ENCODE measurements around the gene PLVAP. TPM values are rescaled to one million over a fixed set of nuclear protein-coding genes. Genes with fewer than 3 reads are reported as not detected.
A peak's percentile ranks its signal among the peaks of the same experiment; 100 is the strongest.
"Not testable (repeated sequence)": the region's sequence is repeated elsewhere in the genome, so short reads cannot be mapped to it uniquely, and the experiment has no call there.

Gene PLVAP
- total and polyA plus RNA-seq, 3 experiments from 2014 or later: not detected

DNA sequence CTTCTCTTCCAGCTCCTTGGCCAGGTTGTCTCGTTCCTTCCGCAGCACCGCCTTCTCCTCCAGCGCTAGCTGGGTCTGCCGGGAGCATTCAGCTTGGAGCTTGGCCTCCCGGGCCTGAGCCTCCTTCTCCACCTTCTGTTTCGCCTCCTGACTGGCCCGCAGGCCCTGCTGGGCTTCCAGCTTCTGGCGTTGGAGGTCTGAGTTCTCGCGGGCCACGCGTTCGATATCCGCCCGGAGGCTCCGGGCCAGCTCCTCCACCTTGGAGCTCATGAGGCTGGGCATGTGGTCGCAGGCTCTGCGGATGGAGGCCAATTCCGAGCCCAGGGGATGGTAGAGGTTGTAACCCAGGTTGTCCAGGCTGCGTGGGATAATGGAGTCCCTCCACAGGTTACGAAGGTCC lies 11.8 kb downstream of the PLVAP start:
- peaks cover 0 to 5% (median 0%) of the 10 kb centered on the region in 3 donors for H3K4me1 Mint-ChIP-seq
- H3K27me3 Mint-ChIP-seq: peaks cover 10 to 24% of the 10 kb centered on the region in 2 donors
- no peaks in the 10 kb centered on the region for H3K9me3 ChIP-seq (ENCODE audit: low read length)
- H3K27ac ChIP-seq (ENCODE audit: low read depth, low read length): no peak overlapping the region
- H3K4me1 ChIP-seq (ENCODE audit: insufficient read depth, low read length): no peaks in the 10 kb centered on the region
- ChIA-PET CTCF (no interaction called here), POLR2A (no interaction called here)
- H3K27me3 ChIP-seq (ENCODE audit: insufficient read depth, low read length, poor library complexity, severe bottlenecking): no peaks in the 10 kb centered on the region
- no peaks in the 10 kb centered on the region for H3K9me3 Mint-ChIP-seq
- H3K27ac Mint-ChIP-seq: no peak overlapping the region
- no peak for DNase-seq
- H3K4me3 ChIP-seq (ENCODE audit: low read length): no peak overlapping the region
- no peaks in the 10 kb centered on the region for H3K36me3 Mint-ChIP-seq
- H3K36me3 ChIP-seq (ENCODE audit: insufficient read depth, low read length): no peaks in the 10 kb centered on the region
- no peak overlapping the region for H3K4me3 Mint-ChIP-seq

DNA sequence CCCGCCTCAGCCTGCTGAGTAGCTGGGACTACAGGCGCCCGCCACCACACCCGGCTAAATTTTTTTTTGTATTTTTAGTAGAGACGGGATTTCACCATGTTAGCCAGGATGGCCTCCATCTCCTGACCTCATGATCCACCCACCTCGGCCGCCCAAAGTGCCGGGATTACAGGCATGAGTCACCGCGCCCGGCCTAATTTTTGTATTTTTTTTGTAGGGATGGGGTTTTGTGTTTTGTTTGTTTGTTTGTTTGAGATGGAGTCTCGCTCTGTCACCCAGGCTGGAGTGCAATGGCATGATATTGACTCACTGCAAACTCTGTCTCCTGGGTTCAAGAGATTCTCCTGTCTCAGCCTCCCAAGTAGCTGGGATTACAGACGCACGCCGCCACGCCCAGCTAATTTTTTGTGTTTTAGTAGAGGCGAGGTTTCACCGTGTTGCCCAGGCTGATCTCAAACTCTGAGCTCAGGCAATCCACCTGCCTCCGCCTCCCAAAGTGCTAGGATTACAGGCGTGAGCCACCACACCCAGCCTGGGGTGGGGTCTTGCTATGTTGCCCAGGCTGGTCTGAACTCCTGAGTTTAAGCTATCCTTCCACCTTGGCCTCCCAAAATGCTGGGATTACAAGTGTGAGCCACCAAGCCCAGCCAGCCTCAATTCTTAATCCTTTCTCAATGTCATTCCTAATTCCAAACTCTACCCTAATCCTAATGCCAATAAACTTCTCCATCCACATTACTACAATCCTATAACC lies 13.1 kb downstream of the PLVAP start:
- H3K27ac ChIP-seq (ENCODE audit: low read depth, low read length); H3K9me3 ChIP-seq (ENCODE audit: low read length); H3K9me3 Mint-ChIP-seq; DNase-seq; H3K36me3 ChIP-seq (ENCODE audit: insufficient read depth, low read length); H3K27ac Mint-ChIP-seq; H3K4me1 ChIP-seq (ENCODE audit: insufficient read depth, low read length); H3K4me3 Mint-ChIP-seq; H3K4me1 Mint-ChIP-seq; H3K4me3 ChIP-seq (ENCODE audit: low read length); H3K27me3 ChIP-seq (ENCODE audit: insufficient read depth, low read length, poor library complexity, severe bottlenecking); H3K36me3 Mint-ChIP-seq; POLR2A ChIA-PET: not testable (repeated sequence)
- CTCF ChIA-PET: interaction anchor here (0.9 to 1.2 kb wide), 2 partner anchors 22 to 51 kb away, joined by 3 to 4 read pairs; no protein-coding TSS in a partner anchor
- peaks cover 8 to 19% of the 10 kb centered on the region in 2 donors for H3K27me3 Mint-ChIP-seq

DNA sequence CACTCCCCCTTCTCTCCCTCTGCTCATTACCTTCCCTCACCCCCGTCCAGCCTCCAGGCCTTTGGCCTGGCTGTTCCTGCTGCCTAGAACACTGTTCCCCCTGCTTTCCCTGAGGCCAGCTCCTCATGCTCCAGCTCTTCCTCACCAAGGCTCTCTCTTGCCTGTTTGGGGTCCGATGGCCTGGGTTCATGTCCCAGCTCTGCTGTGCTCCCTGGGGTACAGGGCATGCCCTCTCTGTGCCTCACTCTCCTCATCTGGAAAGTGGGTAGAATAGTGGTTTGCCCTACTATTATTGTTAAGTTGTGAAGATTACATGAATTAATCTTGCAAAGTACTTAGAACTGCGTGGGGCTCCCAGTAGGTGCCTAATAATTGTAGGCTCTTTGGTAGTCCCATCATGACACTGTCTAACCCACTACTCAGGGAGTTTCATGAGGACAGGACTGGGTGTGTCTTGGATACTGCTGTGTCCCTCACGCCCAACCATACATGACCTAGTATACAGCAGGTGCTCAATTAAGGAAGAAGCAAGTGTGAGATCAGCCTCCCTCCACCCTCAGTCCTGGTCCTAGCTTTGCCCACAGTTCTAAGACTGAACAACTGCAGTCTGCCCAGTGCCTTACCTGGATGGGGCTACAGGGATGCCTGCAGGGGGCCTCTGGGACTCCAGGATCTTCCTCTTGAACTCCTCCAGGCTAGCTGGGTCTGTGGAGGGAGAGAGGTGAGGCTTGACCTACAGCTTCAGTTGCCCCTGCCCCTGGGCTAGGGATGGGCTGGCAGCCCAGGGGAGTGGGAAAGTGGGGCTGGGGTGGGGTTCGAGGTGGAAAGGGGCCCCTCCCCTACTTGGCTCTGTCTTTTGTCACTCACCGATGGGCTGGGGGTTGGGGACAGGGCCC lies 17.0 kb downstream of the PLVAP start:
- Histone ChIP-seq H3K27me3 (ENCODE audit: insufficient read depth, low read length, poor library complexity, severe bottlenecking) (no peaks in the 10 kb centered on the region), H3K4me1 (ENCODE audit: insufficient read depth, low read length) (no peaks in the 10 kb centered on the region), H3K36me3 (ENCODE audit: insufficient read depth, low read length) (no peaks in the 10 kb centered on the region), H3K4me3 (ENCODE audit: low read length) (no peak overlapping the region), H3K9me3 (ENCODE audit: low read length) (no peaks in the 10 kb centered on the region), H3K27ac (ENCODE audit: low read depth, low read length) (no peak overlapping the region)
- DNase-seq: no peak
- POLR2A ChIA-PET: no interaction called here
- H3K4me1 Mint-ChIP-seq: no peaks in the 10 kb centered on the region
- CTCF ChIA-PET: interaction anchor here (1.0 kb wide), 1 partner anchor 26 kb away, joined by 3 read pairs; no protein-coding TSS in a partner anchor
- no peaks in the 10 kb centered on the region for H3K9me3 Mint-ChIP-seq
- no peak overlapping the region for H3K27ac Mint-ChIP-seq
- no peak overlapping the region for H3K4me3 Mint-ChIP-seq
- peaks cover 3% of the 10 kb centered on the region in 2 donors for H3K27me3 Mint-ChIP-seq
- H3K36me3 Mint-ChIP-seq: no peaks in the 10 kb centered on the region

DNA sequence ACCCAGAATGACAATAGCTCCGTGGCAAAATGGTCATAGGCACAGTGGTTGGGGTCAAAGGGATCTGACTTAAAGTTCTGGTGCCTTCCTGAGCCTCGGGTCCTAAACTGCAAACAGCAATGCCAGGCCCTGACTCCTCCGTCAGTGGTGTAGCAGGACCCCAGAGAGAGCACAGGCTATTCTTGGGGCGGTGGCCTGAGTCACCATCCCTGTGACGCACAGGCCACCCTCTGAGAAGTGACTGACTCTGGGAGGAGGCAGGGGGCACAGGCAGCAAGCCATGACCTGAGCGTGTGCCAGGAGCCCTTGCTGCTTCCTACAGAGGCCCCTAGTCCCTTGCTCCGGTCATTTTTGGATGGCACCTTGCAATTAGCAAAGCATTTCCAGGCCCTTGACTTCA lies 18.7 kb downstream of the PLVAP start:
- H3K4me1 Mint-ChIP-seq: no peaks in the 10 kb centered on the region
- ChIA-PET POLR2A (interaction anchor here (0.7 kb wide), 1 partner anchor 815 kb away, joined by 3 read pairs; no protein-coding TSS in a partner anchor), CTCF (interaction anchor here (0.7 kb wide), 1 partner anchor 13 kb away, joined by 3 read pairs; no protein-coding TSS in a partner anchor)
- H3K36me3 Mint-ChIP-seq: no peaks in the 10 kb centered on the region
- no peak overlapping the region for H3K27ac ChIP-seq (ENCODE audit: low read depth, low read length)
- H3K27me3 Mint-ChIP-seq: peaks cover 2 to 4% of the 10 kb centered on the region in 2 donors
- no peaks in the 10 kb centered on the region for H3K4me1 ChIP-seq (ENCODE audit: insufficient read depth, low read length)
- H3K9me3 ChIP-seq (ENCODE audit: low read length): no peaks in the 10 kb centered on the region
- no peak overlapping the region for H3K27ac Mint-ChIP-seq
- H3K27me3 ChIP-seq (ENCODE audit: insufficient read depth, low read length, poor library complexity, severe bottlenecking): no peaks in the 10 kb centered on the region
- no peak overlapping the region for H3K4me3 ChIP-seq (ENCODE audit: low read length)
- DNase-seq: no peak
- no peaks in the 10 kb centered on the region for H3K36me3 ChIP-seq (ENCODE audit: insufficient read depth, low read length)
- no peaks in the 10 kb centered on the region for H3K9me3 Mint-ChIP-seq
- H3K4me3 Mint-ChIP-seq: no peak overlapping the region

DNA sequence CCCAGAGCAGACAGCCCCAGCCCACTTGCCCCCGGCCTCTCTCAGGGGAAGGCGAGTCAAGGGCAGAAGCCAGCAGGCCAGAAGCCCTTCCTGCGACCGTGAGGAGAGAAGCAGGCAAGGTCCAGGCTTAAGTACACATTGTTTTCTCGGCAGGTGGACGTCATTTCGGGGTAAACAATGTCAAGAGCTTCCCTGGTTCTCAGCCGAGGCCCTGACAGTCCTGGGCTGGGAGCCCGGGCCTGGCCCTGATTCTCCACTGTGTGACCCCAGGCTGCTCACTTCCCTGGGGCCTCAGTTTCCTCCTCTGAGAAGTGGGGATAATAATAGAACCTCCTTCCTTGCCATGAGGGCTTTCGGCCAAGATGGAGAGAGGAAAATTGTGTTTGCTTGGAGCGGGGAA lies 19.4 kb downstream of the PLVAP start:
- no peaks in the 10 kb centered on the region for H3K27me3 ChIP-seq (ENCODE audit: insufficient read depth, low read length, poor library complexity, severe bottlenecking)
- H3K4me1 Mint-ChIP-seq: no peaks in the 10 kb centered on the region
- no peak overlapping the region for H3K4me3 Mint-ChIP-seq
- CTCF ChIA-PET: interaction anchor here (0.7 kb wide), 1 partner anchor 12 kb away, joined by 3 read pairs; no protein-coding TSS in a partner anchor
- H3K27ac ChIP-seq (ENCODE audit: low read depth, low read length): no peak overlapping the region
- H3K4me3 ChIP-seq (ENCODE audit: low read length): no peak overlapping the region
- no peak overlapping the region for H3K27ac Mint-ChIP-seq
- no peaks in the 10 kb centered on the region for H3K9me3 ChIP-seq (ENCODE audit: low read length)
- H3K36me3 ChIP-seq (ENCODE audit: insufficient read depth, low read length): no peaks in the 10 kb centered on the region
- no peaks in the 10 kb centered on the region for H3K9me3 Mint-ChIP-seq
- POLR2A ChIA-PET: no interaction called here
- no peaks in the 10 kb centered on the region for H3K4me1 ChIP-seq (ENCODE audit: insufficient read depth, low read length)
- no peak for DNase-seq
- no peaks in the 10 kb centered on the region for H3K36me3 Mint-ChIP-seq
- H3K27me3 Mint-ChIP-seq: peaks cover 3 to 8% of the 10 kb centered on the region in 2 donors

DNA sequence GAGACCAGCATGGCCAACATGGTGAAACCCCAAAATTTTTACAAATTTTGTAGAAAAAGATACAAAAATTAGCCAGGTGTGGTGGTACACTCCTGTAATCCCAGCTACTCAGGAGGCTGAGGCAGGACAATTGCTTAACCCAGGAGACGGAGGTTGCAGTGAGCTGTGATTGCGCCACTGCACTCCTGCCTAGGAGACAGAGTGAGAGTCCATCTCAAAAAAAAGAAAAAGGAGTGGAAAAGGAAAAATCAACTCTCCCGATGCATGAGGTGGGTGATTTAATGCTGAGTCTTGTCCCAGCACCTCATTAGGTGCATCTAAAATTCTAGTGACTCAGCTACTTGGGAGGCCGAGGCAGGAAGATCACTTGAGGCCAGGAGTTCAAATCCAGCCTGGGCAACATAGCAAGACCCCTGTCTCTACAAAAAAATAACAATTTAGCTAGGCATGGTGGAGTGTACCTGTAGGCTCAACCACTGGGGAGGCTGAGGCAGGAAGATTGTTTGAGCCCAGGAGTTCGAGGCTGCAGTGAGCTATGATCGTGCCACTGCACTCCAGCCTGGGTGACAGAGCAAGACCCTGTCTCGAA lies 20.0 kb downstream of the PLVAP start:
- no peak for DNase-seq
- POLR2A ChIA-PET: no interaction called here
- no peak overlapping the region for H3K4me3 ChIP-seq (ENCODE audit: low read length)
- H3K9me3 ChIP-seq (ENCODE audit: low read length): no peaks in the 10 kb centered on the region
- H3K36me3 ChIP-seq (ENCODE audit: insufficient read depth, low read length): no peaks in the 10 kb centered on the region
- Mint-ChIP-seq H3K27me3 (peaks cover 6 to 10% of the 10 kb centered on the region in 2 donors), H3K27ac (peak overlapping the region in 1 of 8 donors; percentile 13), H3K9me3 (no peaks in the 10 kb centered on the region), H3K36me3 (no peaks in the 10 kb centered on the region), H3K4me3 (no peak overlapping the region), H3K4me1 (no peaks in the 10 kb centered on the region)
- no peaks in the 10 kb centered on the region for H3K27me3 ChIP-seq (ENCODE audit: insufficient read depth, low read length, poor library complexity, severe bottlenecking)
- H3K27ac ChIP-seq (ENCODE audit: low read depth, low read length): no peak overlapping the region
- CTCF ChIA-PET: no interaction called here
- H3K4me1 ChIP-seq (ENCODE audit: insufficient read depth, low read length): no peaks in the 10 kb centered on the region

DNA sequence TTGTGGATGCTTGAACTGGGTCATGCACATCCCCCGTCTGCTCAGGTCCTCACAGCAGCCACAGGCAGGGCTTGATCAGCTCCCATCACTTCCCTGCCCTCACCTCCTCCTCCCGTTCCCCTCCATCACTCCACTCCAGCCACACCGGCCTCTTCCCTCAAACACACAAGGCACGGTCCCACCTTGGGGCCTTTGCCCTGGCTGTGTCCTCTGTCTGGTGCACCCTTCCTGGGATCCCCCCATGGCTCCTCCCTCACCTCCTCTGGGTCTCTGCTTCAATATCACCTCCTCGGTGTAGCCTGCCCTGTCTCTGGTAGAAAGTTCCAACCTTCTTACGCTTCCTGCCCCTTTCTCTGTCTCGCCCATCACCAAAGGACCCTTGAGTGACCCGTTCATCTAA lies 23.8 kb downstream of the PLVAP start:
- no peaks in the 10 kb centered on the region for H3K4me1 ChIP-seq (ENCODE audit: insufficient read depth, low read length)
- H3K4me1 Mint-ChIP-seq: peaks cover 0 to 6% (median 0%) of the 10 kb centered on the region in 3 donors
- H3K36me3 ChIP-seq (ENCODE audit: insufficient read depth, low read length): no peaks in the 10 kb centered on the region
- no peak overlapping the region for H3K27ac Mint-ChIP-seq
- peaks cover 10 to 36% of the 10 kb centered on the region in 2 donors for H3K27me3 Mint-ChIP-seq
- H3K9me3 ChIP-seq (ENCODE audit: low read length): no peaks in the 10 kb centered on the region
- ChIA-PET POLR2A (no interaction called here), CTCF (no interaction called here)
- DNase-seq: no peak
- peaks cover 6% of the 10 kb centered on the region for H3K27me3 ChIP-seq (ENCODE audit: insufficient read depth, low read length, poor library complexity, severe bottlenecking)
- H3K4me3 ChIP-seq (ENCODE audit: low read length): no peak overlapping the region
- no peaks in the 10 kb centered on the region for H3K9me3 Mint-ChIP-seq
- H3K27ac ChIP-seq (ENCODE audit: low read depth, low read length): no peak overlapping the region
- no peaks in the 10 kb centered on the region for H3K36me3 Mint-ChIP-seq
- H3K4me3 Mint-ChIP-seq: no peak overlapping the region

All from CD8-positive, alpha-beta memory T cell (primary cell).